Common myeloid progenitor, CD34-positive (primary cell): Measurements from ENCODE around the gene RSPH6A.
"Not testable (repeated sequence)": the region's sequence is repeated elsewhere in the genome, so short reads cannot be mapped to it uniquely, and the experiment has no call there.

Experiments
- CTCF ChIA-PET: fragments of 350-600 bp; sonication (Branson Sonifier 250); formaldehyde crosslinking; loops from one replicate; lab custom pipeline; 2021; ENCODE audit warnings: antibody characterized with exemption; lab: Charles Lee
- POLR2A ChIA-PET: fragments of 350-600 bp; sonication (Branson Sonifier 250); formaldehyde crosslinking; loops from one replicate; lab custom pipeline; 2021; ENCODE audit warnings: antibody characterized with exemption; lab: Charles Lee
- DNase-seq, 3 donors: peaks; one replicate each; pipeline versions ENCODE4 v3.0.0 to v3.0.0-alpha.2; 2013
- H3K27ac ChIP-seq, 2 experiments: 1 replicate in 1 of 2; 2 replicates in 1 of 2; pipeline ENCODE4 v1.7.0; 2013; ENCODE audit warnings: inconsistent platforms in 2 of 2, low read length in 2 of 2, mild to moderate bottlenecking in 2 of 2, low read depth in 1 of 2, moderate library complexity in 1 of 2; ENCODE audit not compliant: severe bottlenecking in 2 of 2, insufficient read depth in 1 of 2, poor library complexity in 1 of 2
- H3K27me3 ChIP-seq, 5 experiments: replicated peaks in 2 of 5; 1 replicate in 3 of 5; 2 replicates in 2 of 5; pipeline versions ENCODE4 v1.6.1 to v1.7.0; 2013; ENCODE audit warnings: low read length in 4 of 5, mild to moderate bottlenecking in 2 of 5, moderate library complexity in 2 of 5, inconsistent platforms in 1 of 5; ENCODE audit not compliant: insufficient read depth in 5 of 5, control insufficient read depth in 4 of 5
- H3K36me3 ChIP-seq, 4 experiments: 1 replicate in 2 of 4; 2 replicates in 2 of 4; pipeline versions ENCODE4 v1.6.1 to v1.7.0; 2013; ENCODE audit warnings: low read length in 3 of 4, control low read depth in 1 of 4, mild to moderate bottlenecking in 1 of 4; ENCODE audit not compliant: control insufficient read depth in 4 of 4, insufficient read depth in 4 of 4
- H3K4me1 ChIP-seq, 4 experiments: 1 replicate in 3 of 4; 2 replicates in 1 of 4; pipeline versions ENCODE4 v1.6.1 to v1.7.1; 2013; ENCODE audit warnings: low read length in 3 of 4, mild to moderate bottlenecking in 3 of 4, control low read depth in 1 of 4, inconsistent platforms in 1 of 4, moderate library complexity in 1 of 4; ENCODE audit not compliant: control insufficient read depth in 4 of 4, insufficient read depth in 4 of 4; ENCODE audit errors: control extremely low read depth in 1 of 4
- H3K4me3 ChIP-seq, 7 experiments: 1 replicate in 4 of 7; 2 replicates in 3 of 7; pipeline versions ENCODE4 v1.5.1 to v1.7.0; 2013; ENCODE audit warnings: mild to moderate bottlenecking in 7 of 7, low read length in 6 of 7, moderate library complexity in 6 of 7, inconsistent platforms in 2 of 7, low read depth in 2 of 7, control low read depth in 1 of 7; ENCODE audit not compliant: insufficient read depth in 4 of 7, control insufficient read depth in 1 of 7; ENCODE audit errors: extremely low read depth in 1 of 7
- H3K9me3 ChIP-seq, 5 experiments: 1 replicate in 4 of 5; 2 replicates in 1 of 5; pipeline versions ENCODE4 v1.6.1 to v1.7.1; 2013; ENCODE audit warnings: low read length in 4 of 5, mild to moderate bottlenecking in 2 of 5, inconsistent platforms in 1 of 5, low read depth in 1 of 5, moderate library complexity in 1 of 5; ENCODE audit not compliant: control insufficient read depth in 4 of 5, insufficient read depth in 2 of 5; ENCODE audit errors: control extremely low read depth in 1 of 5
- WGBS: methylation state at CpG from one replicate; pipeline ENCODE4 v1.1.5; 2013; ENCODE audit not compliant: insufficient coverage; 5-methylcytosine and 5-hydroxymethylcytosine counted together

Gene RSPH6A

GRCh38 chr19:45804959-45805230, 10.2 kb downstream of the RSPH6A start:
- WGBS = 95% methylated on average over 6 of the region's 8 CpGs
- POLR2A ChIA-PET = interaction anchor here (0.6 kb wide), 1 partner anchor 11 kb away, joined by 3 read pairs; no protein-coding TSS in a partner anchor

GRCh38 chr19:45804140-45804958, 10.8 kb downstream of the RSPH6A start:
- DNase-seq = no peak
- 98% methylated on average over 45 of the region's 57 CpGs for WGBS
- CTCF ChIA-PET = interaction anchor here (1.0 to 2.9 kb wide), 4 partner anchors 8 to 33 kb away, joined by 3 to 9 read pairs (median 4); partner anchors contain the start of gene RSPH6A
- Histone ChIP-seq H3K27me3 (peaks cover 0 to 17% (median 9%) of the 10 kb centered on the region in 5 experiments), H3K4me3 (no peak overlapping the region), H3K9me3 (no peaks in the 10 kb centered on the region), H3K27ac (no peak overlapping the region), H3K4me1 (peaks cover 0 to 14% (median 8%) of the 10 kb centered on the region in 4 experiments), H3K36me3 (no peaks in the 10 kb centered on the region)
- POLR2A ChIA-PET = interaction anchor here (0.6 kb wide), 1 partner anchor 11 kb away, joined by 3 read pairs; no protein-coding TSS in a partner anchor

More at GRCh38 chr19:45804959-45805230, 10.2 kb downstream of the RSPH6A start:
- Histone ChIP-seq H3K4me3 (no peak overlapping the region), H3K36me3 (no peaks in the 10 kb centered on the region), H3K27me3 (peaks cover 0 to 14% (median 9%) of the 10 kb centered on the region in 5 experiments), H3K9me3 (no peaks in the 10 kb centered on the region), H3K4me1 (peaks cover 4 to 19% (median 13%) of the 10 kb centered on the region in 4 experiments), H3K27ac (no peak overlapping the region)
- CTCF ChIA-PET = interaction anchor here (1.0 to 2.9 kb wide), 5 partner anchors 9 to 33 kb away, joined by 3 to 9 read pairs (median 5); partner anchors contain the start of gene RSPH6A
- no peak for DNase-seq

GRCh38 chr19:45801603-45802175, 13.4 kb downstream of the RSPH6A start:
- ChIA-PET CTCF (interaction anchor here (0.7 to 2.9 kb wide), 5 partner anchors 10 to 33 kb away, joined by 3 to 9 read pairs (median 4); partner anchors contain the start of genes DMPK and SIX5), POLR2A (no interaction called here)
- Histone ChIP-seq H3K9me3 (no peaks in the 10 kb centered on the region), H3K27ac (no peak overlapping the region), H3K36me3 (no peaks in the 10 kb centered on the region), H3K4me3 (no peak overlapping the region), H3K27me3 (peaks cover 0 to 29% (median 11%) of the 10 kb centered on the region in 5 experiments), H3K4me1 (peaks cover 0 to 13% (median 4%) of the 10 kb centered on the region in 4 experiments)
- no peak for DNase-seq
- 80% methylated on average over 2 of the region's 7 CpGs for WGBS

- H3K27ac ChIP-seq = no peak overlapping the region
- H3K36me3 ChIP-seq = no peaks in the 10 kb centered on the region
- POLR2A ChIA-PET = interaction anchor here (0.7 to 2.6 kb wide), 2 partner anchors 15 to 30 kb away, joined by 4 to 13 read pairs; partner anchors contain the start of genes RSPH6A and SIX5
- no peak for DNase-seq
- peaks cover 0 to 9% (median under 1%) of the 10 kb centered on the region in 4 experiments for H3K4me1 ChIP-seq
- H3K9me3 ChIP-seq = no peaks in the 10 kb centered on the region
- H3K27me3 ChIP-seq = peaks cover 0 to 43% (median 14%) of the 10 kb centered on the region in 5 experiments
- CTCF ChIA-PET = interaction anchor here (1.0 to 15.0 kb wide), 8 partner anchors 10 to 45 kb away, joined by 3 to 138 read pairs (median 7); partner anchors contain the start of genes DMPK, RSPH6A and SIX5
- no peak overlapping the region for H3K4me3 ChIP-seq
- whole genome bisulfite sequencing = 94% methylated on average over 8 of the region's 8 CpGs
Observed at GRCh38 chr19:45800070-45800553, 15.0 kb downstream of the RSPH6A start.

GRCh38 chr19:45799541-45799940, 15.6 kb downstream of the RSPH6A start:
- H3K9me3 ChIP-seq, H3K36me3 ChIP-seq, DNase-seq, H3K27ac ChIP-seq, H3K4me1 ChIP-seq, H3K4me3 ChIP-seq: not testable (repeated sequence)
- WGBS = 100% methylated on average over 4 of the region's 5 CpGs
- H3K27me3 ChIP-seq = peaks cover 0 to 49% (median 16%) of the 10 kb centered on the region in 5 experiments
- ChIA-PET CTCF (interaction anchor here (1.0 to 15.0 kb wide), 9 partner anchors 10 to 95 kb away, joined by 3 to 138 read pairs (median 7); partner anchors contain the start of genes DMPK, RSPH6A and SIX5), POLR2A (interaction anchor here (0.7 to 2.6 kb wide), 3 partner anchors 15 to 30 kb away, joined by 3 to 13 read pairs (median 4); partner anchors contain the start of genes RSPH6A and SIX5)

- ChIA-PET POLR2A (interaction anchor here (0.7 to 2.6 kb wide), 3 partner anchors 16 to 29 kb away, joined by 3 to 13 read pairs (median 4); partner anchors contain the start of genes RSPH6A and SIX5), CTCF (interaction anchor here (1.0 to 15.0 kb wide), 9 partner anchors 9 to 96 kb away, joined by 3 to 138 read pairs (median 7); partner anchors contain the start of genes DMPK, RSPH6A and SIX5)
- no peak overlapping the region for H3K27ac ChIP-seq
- no peaks in the 10 kb centered on the region for H3K9me3 ChIP-seq
- H3K4me3 ChIP-seq = no peak overlapping the region
- peaks cover 0 to 50% (median 15%) of the 10 kb centered on the region in 5 experiments for H3K27me3 ChIP-seq
- WGBS = 0% methylated on average over 6 of the region's 10 CpGs
- H3K36me3 ChIP-seq = no peaks in the 10 kb centered on the region
- H3K4me1 ChIP-seq = peaks cover 0 to 9% (median 1%) of the 10 kb centered on the region in 4 experiments
- peak; percentile 65 to 77 (median 77) for DNase-seq
Observed at GRCh38 chr19:45798995-45799517, 16.1 kb downstream of the RSPH6A start.
